IMR-90 (cell line): ENCODE data around the gene SYNE2. TPM values are rescaled to one million over a fixed set of nuclear protein-coding genes. Genes with fewer than 3 reads are reported as not detected.

Experiments
- ATAC-seq: fragments of 200-7000 bp; cut with Tn5 transposase; 2 replicates; pipeline ENCODE4 v1.9.1; 2020; ENCODE audit warnings: low read depth, mild to moderate bottlenecking, moderate library complexity
- BruUV-seq: library from RNA; stranded (reverse); fragments of 400-500 nt; replicated peaks from 2 replicates; lab custom pipeline; 2021; lab: Mats Ljungman, UMichigan
- CTCF ChIA-PET: fragments of 300-600 bp; formaldehyde crosslinking; extraction: SDS; loops from one replicate; lab custom pipeline; 2021; ENCODE audit warnings: antibody characterized with exemption; lab: Yijun Ruan, JAX
- POLR2A ChIA-PET: fragments of 300-600 bp; sonication (Branson Sonifier 250); formaldehyde crosslinking; loops from one replicate; lab custom pipeline; 2022; ENCODE audit warnings: antibody characterized with exemption; ENCODE audit not compliant: unreplicated experiment; lab: Charles Lee
- DNase-seq: peaks from one replicate; pipeline ENCODE4 v3.0.0; 2013
- H2AFZ ChIP-seq: replicated peaks from 2 replicates; pipeline ENCODE3; 2013; ENCODE audit warnings: low read length, mild to moderate bottlenecking; ENCODE audit not compliant: poor library complexity
- H2AK5ac ChIP-seq: 2 replicates; pipeline ENCODE4 v1.6.1; 2013; ENCODE audit warnings: low read depth, low read length, inconsistent platforms
- H2AK9ac ChIP-seq: replicated peaks from 2 replicates; pipeline ENCODE3; 2013; ENCODE audit warnings: mild to moderate bottlenecking, low read depth, low read length, moderate library complexity; ENCODE audit not compliant: poor library complexity
- H2BK120ac ChIP-seq: 2 replicates; pipeline ENCODE4 v1.6.1; 2013; ENCODE audit warnings: low read depth, low read length, inconsistent platforms
- H2BK15ac ChIP-seq: 3 replicates; pipeline ENCODE4 v1.6.1; 2013; ENCODE audit warnings: low read depth, low read length, inconsistent platforms
- H2BK20ac ChIP-seq: 2 replicates; pipeline ENCODE4 v1.6.1; 2013; ENCODE audit warnings: low read depth, mild to moderate bottlenecking, inconsistent platforms, low read length, moderate library complexity
- H2BK5ac ChIP-seq: 2 replicates; pipeline ENCODE4 v1.6.1; 2013; ENCODE audit warnings: mild to moderate bottlenecking, low read depth, low read length, inconsistent platforms; ENCODE audit not compliant: poor library complexity, severe bottlenecking
- H3K14ac ChIP-seq: replicated peaks from 2 replicates; pipeline ENCODE4 v1.6.1; 2013; ENCODE audit warnings: low read depth, low read length, inconsistent platforms
- H3K18ac ChIP-seq: 2 replicates; pipeline ENCODE4 v1.6.1; 2013; ENCODE audit warnings: low read depth, low read length, control low read depth
- H3K23ac ChIP-seq: 2 replicates; pipeline ENCODE4 v1.6.1; 2013; ENCODE audit warnings: low read depth, low read length, inconsistent platforms
- H3K27ac ChIP-seq: 2 replicates; pipeline ENCODE4 v1.5.1; 2013; ENCODE audit warnings: mild to moderate bottlenecking, control low read depth, low read length; ENCODE audit not compliant: insufficient read depth
- H3K27me3 ChIP-seq: 2 replicates; pipeline ENCODE4 v1.6.1; 2013; ENCODE audit warnings: low read length; ENCODE audit not compliant: control insufficient read depth, insufficient read depth
- H3K36me3 ChIP-seq: 2 replicates; pipeline ENCODE4 v1.6.1; 2013; ENCODE audit warnings: low read length, mixed read lengths; ENCODE audit not compliant: control insufficient read depth, insufficient read depth
- H3K4ac ChIP-seq: 2 replicates; pipeline ENCODE4 v1.6.1; 2013; ENCODE audit warnings: low read depth, low read length, inconsistent platforms
- H3K4me1 ChIP-seq: 2 replicates; pipeline ENCODE4 v1.6.1; 2013; ENCODE audit warnings: low read length, mixed read lengths; ENCODE audit not compliant: control insufficient read depth, insufficient read depth
- H3K4me2 ChIP-seq: 2 replicates; pipeline ENCODE4 v1.6.1; 2013; ENCODE audit warnings: low read depth, mild to moderate bottlenecking, control low read depth, low read length, moderate library complexity
- H3K4me3 ChIP-seq: 2 replicates; pipeline ENCODE4 v1.5.1; 2013; ENCODE audit warnings: low read depth, mild to moderate bottlenecking, control low read depth, low read length, moderate library complexity; ENCODE audit not compliant: insufficient read depth
- H3K56ac ChIP-seq: 2 replicates; pipeline ENCODE4 v1.6.1; 2013; ENCODE audit warnings: low read length, inconsistent platforms; ENCODE audit not compliant: insufficient read depth; ENCODE audit errors: extremely low read depth
- H3K79me1 ChIP-seq, 2 experiments: 2 replicates each; pipeline ENCODE4 v1.6.1; 2013; ENCODE audit warnings: low read length in 2 of 2, inconsistent platforms in 1 of 2, low read depth in 1 of 2
- H3K9ac ChIP-seq: 2 replicates; pipeline ENCODE4 v1.6.1; 2013; ENCODE audit warnings: low read depth, low read length, control low read depth
- H3K9me1 ChIP-seq: 2 replicates; pipeline ENCODE4 v1.6.1; 2013; ENCODE audit warnings: low read length, inconsistent platforms; ENCODE audit not compliant: insufficient read depth
- H3K9me3 ChIP-seq: 2 replicates; pipeline ENCODE4 v1.6.1; 2013; ENCODE audit warnings: low read length; ENCODE audit not compliant: control insufficient read depth, insufficient read depth
- H4K20me1 ChIP-seq: 2 replicates; pipeline ENCODE4 v1.6.1; 2013; ENCODE audit warnings: low read length, inconsistent platforms; ENCODE audit not compliant: insufficient read depth
- H4K5ac ChIP-seq: 2 replicates; pipeline ENCODE4 v1.6.1; 2013; ENCODE audit warnings: mild to moderate bottlenecking, low read depth, low read length, control low read depth
- H4K8ac ChIP-seq, 2 experiments: 2 replicates each; pipeline ENCODE4 v1.6.1; 2013; ENCODE audit warnings: low read depth in 2 of 2, low read length in 2 of 2, control low read depth in 1 of 2, inconsistent platforms in 1 of 2
- H4K91ac ChIP-seq: 2 replicates; pipeline ENCODE4 v1.6.1; 2013; ENCODE audit warnings: low read depth, low read length, inconsistent platforms; ENCODE audit not compliant: insufficient read depth
- CTCF ChIP-seq: conservative IDR thresholded peaks from 2 replicates; pipeline ENCODE4 v1.5.1; 2012; ENCODE audit warnings: mild to moderate bottlenecking, low read depth, low read length, improper control_type of control experiment
- WGBS, 2 experiments: methylation state at CpG; one replicate each; pipeline versions ENCODE4 v1.1.5 to v1.1.7; 2013; ENCODE audit warnings: missing lambda C conversion rate in 2 of 2; ENCODE audit not compliant: insufficient read length in 1 of 2; ENCODE audit errors: extremely low coverage in 2 of 2; 5-methylcytosine and 5-hydroxymethylcytosine counted together
- dilution Hi-C: fragments of 300-500 bp; cut with HindIII; formaldehyde crosslinking; loops from one replicate; pipeline ENCODE4 v1.14.3; 2018; ENCODE audit warnings: low sequenced_read_pairs; ENCODE audit not compliant: unreplicated experiment
- in situ Hi-C: fragments of 300-500 bp; cut with MboI; formaldehyde crosslinking; loops from 3 replicates; pipeline ENCODE4 v1.14.3; 2019; ENCODE audit warnings: low sequenced_read_pairs, inconsistent platforms, mixed read lengths
- intact Hi-C: fragments of 100-400 bp; cut with micrococcal nuclease; formaldehyde crosslinking; loops from 2 replicates; pipeline ENCODE4 v1.10.0; 2022
- polyA plus RNA-seq, 3 experiments: library from polyadenylated mRNA; depleted of rRNA; stranded (reverse); fragments of >200 nt; gene quantifications; 2 replicates each; pipeline ENCODE4 v1.2.3, GENCODE V29; 2012; ENCODE audit warnings: low replicate concordance in 1 of 3
- total RNA-seq: library from RNA; depleted of rRNA; stranded (reverse); fragments of >200 nt; gene quantifications from 2 replicates; pipeline ENCODE4 v1.2.3, GENCODE V29; 2012

SYNE2 gene
- total and polyA plus RNA-seq, 2 of the 4 experiments (the other 2 are of a cell fraction) = 5.2 to 28.9 TPM

GRCh38 chr14:63995285-63995684, 142.5 kb downstream of the SYNE2 start:
- CTCF ChIA-PET = interaction anchor here (0.6 to 1.1 kb wide), 2 partner anchors 9 to 145 kb away, joined by 3 to 7 read pairs; no protein-coding TSS in a partner anchor
- dilution Hi-C loops = no loop called here
- H3K4ac ChIP-seq = no peak overlapping the region
- in situ Hi-C loops = no loop called here
- no CpG with 5 or more reads among the region's 4 CpGs for WGBS, 2 experiments
- H3K14ac ChIP-seq = no peak overlapping the region
- H4K5ac ChIP-seq = no peak overlapping the region
- no peak overlapping the region for H2BK15ac ChIP-seq
- no peak overlapping the region for H3K23ac ChIP-seq
- intact Hi-C loops = loop anchor here (10.0 kb wide), 2 partner anchors 140 to 190 kb away; partner anchors contain the start of gene SYNE2
- H2BK120ac ChIP-seq = no peak overlapping the region
- H3K27ac ChIP-seq = no peak overlapping the region
- H2BK5ac ChIP-seq = no peak overlapping the region
- no peaks in the 10 kb centered on the region for H3K27me3 ChIP-seq
- DNase-seq (no peak), ATAC-seq (no peak)
- H3K36me3 ChIP-seq = no peaks in the 10 kb centered on the region
- no peaks in the 10 kb centered on the region for H3K4me1 ChIP-seq
- H3K9me1 ChIP-seq = no peaks in the 10 kb centered on the region
- BruUV-seq = no TSS peak
- H3K56ac ChIP-seq = no peak overlapping the region
- H3K18ac ChIP-seq = no peak overlapping the region
- no peaks in the 10 kb centered on the region for H4K20me1 ChIP-seq
- POLR2A ChIA-PET = no interaction called here
- no peak overlapping the region for H3K4me2 ChIP-seq
- H3K79me1 ChIP-seq = no peaks in the 10 kb centered on the region
- no peak overlapping the region for H4K8ac ChIP-seq
- H2AFZ ChIP-seq = no peak overlapping the region
- TF ChIP-seq CTCF = no peak
- no peak overlapping the region for H2AK5ac ChIP-seq
- H2AK9ac ChIP-seq = no peak overlapping the region
- no peaks in the 10 kb centered on the region for H3K9me3 ChIP-seq
- no peak overlapping the region for H3K4me3 ChIP-seq
- no peak overlapping the region for H2BK20ac ChIP-seq
- H4K91ac ChIP-seq = no peak overlapping the region
- no peak overlapping the region for H3K9ac ChIP-seq
